Measurements from ENCODE around the gene AHNAK. TPM values are rescaled to one million over a fixed set of nuclear protein-coding genes. Genes with fewer than 3 reads are reported as not detected.

The AHNAK gene
- total RNA-seq, 1 donor from 2014 or later: 246 TPM

DNA sequence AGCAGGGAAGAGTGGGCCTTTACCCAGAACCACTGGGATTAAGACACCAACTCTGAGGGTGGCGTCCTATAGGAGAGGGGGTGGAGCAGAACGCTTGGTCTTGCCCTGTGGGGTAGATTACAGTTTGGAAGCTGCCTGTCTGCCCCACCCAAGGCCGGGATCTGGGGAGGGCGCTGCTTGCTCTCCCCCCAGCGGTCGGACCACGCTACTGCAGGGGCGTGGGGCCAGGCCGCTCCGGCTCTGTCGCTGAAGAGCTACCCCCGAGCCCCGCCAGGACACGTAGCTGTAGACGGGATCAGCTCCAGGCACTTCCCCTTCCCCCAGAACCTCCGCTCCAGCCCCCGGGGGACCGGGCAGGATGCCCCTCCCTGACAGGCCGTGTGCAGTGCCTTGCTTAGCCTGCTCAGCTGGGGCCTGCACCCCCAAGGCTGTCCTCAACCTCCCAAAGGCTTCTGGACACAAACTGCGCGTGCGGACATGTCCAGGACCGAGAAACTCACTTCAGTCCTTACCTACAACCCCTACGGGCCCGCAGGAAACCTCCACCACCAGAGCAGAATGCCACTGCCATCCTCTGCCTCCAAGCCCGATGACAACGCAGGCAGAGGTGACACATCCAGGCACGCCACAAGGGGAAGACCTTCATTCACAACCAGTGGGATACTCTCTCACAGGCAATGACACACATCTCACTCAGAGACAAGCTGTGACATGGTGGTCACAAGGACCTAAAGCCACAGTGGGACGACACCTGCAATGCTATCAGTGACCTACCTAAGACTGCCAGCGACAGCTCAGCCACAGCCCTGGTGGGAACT is 3.6 kb downstream of the AHNAK start:
- peaks cover 14% of the 10 kb centered on the region for H3K36me3 Mint-ChIP-seq (ENCODE audit: low read depth)
- TF ChIP-seq, protein P1, sequence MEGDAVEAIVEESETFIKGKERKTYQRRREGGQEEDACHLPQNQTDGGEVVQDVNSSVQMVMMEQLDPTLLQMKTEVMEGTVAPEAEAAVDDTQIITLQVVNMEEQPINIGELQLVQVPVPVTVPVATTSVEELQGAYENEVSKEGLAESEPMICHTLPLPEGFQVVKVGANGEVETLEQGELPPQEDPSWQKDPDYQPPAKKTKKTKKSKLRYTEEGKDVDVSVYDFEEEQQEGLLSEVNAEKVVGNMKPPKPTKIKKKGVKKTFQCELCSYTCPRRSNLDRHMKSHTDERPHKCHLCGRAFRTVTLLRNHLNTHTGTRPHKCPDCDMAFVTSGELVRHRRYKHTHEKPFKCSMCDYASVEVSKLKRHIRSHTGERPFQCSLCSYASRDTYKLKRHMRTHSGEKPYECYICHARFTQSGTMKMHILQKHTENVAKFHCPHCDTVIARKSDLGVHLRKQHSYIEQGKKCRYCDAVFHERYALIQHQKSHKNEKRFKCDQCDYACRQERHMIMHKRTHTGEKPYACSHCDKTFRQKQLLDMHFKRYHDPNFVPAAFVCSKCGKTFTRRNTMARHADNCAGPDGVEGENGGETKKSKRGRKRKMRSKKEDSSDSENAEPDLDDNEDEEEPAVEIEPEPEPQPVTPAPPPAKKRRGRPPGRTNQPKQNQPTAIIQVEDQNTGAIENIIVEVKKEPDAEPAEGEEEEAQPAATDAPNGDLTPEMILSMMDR (IDR thresholded peaks at IDR 0.05): peak; percentile 78
- ChIA-PET POLR2A (interaction anchor here (0.5 to 10.1 kb wide), 21 partner anchors 10 to 298 kb away, joined by 3 to 183 read pairs (median 7); partner anchors contain the start of genes C11orf98, CSKMT, EEF1G and HNRNPUL2), CTCF (interaction anchor here (0.6 to 11.6 kb wide), 26 partner anchors 11 to 322 kb away, joined by 3 to 192 read pairs (median 5); partner anchors contain the start of genes B3GAT3, EEF1G, MTA2 and SCGB1A1)
- peak overlapping the region; percentile 97 for H3K27ac Mint-ChIP-seq
- ATAC-seq (ENCODE audit: low read depth) (peak; percentile 29), DNase-seq (peak; percentile 74)
- H3K9me3 Mint-ChIP-seq: no peaks in the 10 kb centered on the region
- H3K4me3 Mint-ChIP-seq: peak overlapping the region; percentile 95
- H3K4me1 Mint-ChIP-seq: peaks cover 78% of the 10 kb centered on the region
- intact Hi-C loops (cut with micrococcal nuclease): loop anchor here (1.0 to 5.0 kb wide), 2 partner anchors 36 to 119 kb away; no protein-coding TSS in a partner anchor
- H3K27me3 Mint-ChIP-seq: no peaks in the 10 kb centered on the region

DNA sequence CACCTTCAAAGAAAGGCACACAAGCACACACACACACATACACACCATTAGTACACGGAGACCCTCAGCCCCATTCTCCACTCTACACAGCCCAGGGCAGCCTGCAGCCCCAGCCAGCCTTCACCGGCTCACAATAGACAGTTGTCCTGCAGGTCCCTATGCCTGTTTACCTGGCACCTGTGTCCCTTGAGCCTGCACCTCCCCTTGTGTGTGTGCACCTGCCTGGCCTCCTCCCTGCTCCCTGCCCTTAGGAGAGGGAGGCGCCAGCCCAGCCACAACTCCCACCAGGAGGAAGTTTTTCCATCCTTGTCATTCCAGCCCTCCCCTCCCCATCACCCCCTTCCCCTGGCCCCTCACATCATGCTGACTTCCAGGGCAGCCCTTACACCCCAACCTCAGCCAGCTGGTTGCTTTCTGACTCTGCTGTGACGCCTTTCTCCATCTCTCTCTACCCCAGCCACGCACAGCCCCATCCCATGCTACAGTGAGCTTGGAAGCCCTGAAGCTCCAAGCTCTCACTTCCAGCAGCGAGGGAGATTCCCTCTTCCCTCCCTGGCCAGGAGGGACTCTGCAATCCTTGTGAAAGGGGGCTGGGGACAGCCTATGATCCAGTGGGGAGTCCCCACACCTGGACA is 4.4 kb downstream of the AHNAK start:
- no peak for DNase-seq
- H3K27ac Mint-ChIP-seq: peak overlapping the region; percentile 97
- no peak for ATAC-seq (ENCODE audit: low read depth)
- peaks cover 14% of the 10 kb centered on the region for H3K36me3 Mint-ChIP-seq (ENCODE audit: low read depth)
- intact Hi-C loops (cut with micrococcal nuclease): loop anchor here (1.0 to 5.0 kb wide), 2 partner anchors 35 to 118 kb away; no protein-coding TSS in a partner anchor
- H3K27me3 Mint-ChIP-seq: no peaks in the 10 kb centered on the region
- TF ChIP-seq, protein P1 (IDR thresholded peaks at IDR 0.05): no peak
- H3K9me3 Mint-ChIP-seq: no peaks in the 10 kb centered on the region
- H3K4me1 Mint-ChIP-seq: peaks cover 74% of the 10 kb centered on the region
- peak overlapping the region; percentile 95 for H3K4me3 Mint-ChIP-seq
- ChIA-PET POLR2A (interaction anchor here (0.6 to 10.1 kb wide), 19 partner anchors 10 to 339 kb away, joined by 3 to 183 read pairs (median 8); partner anchors contain the start of genes C11orf98, CSKMT, EEF1G and INTS5), CTCF (interaction anchor here (0.8 to 11.6 kb wide), 22 partner anchors 11 to 323 kb away, joined by 3 to 192 read pairs (median 5); partner anchors contain the start of genes B3GAT3, EEF1G, MTA2 and TUT1)

DNA sequence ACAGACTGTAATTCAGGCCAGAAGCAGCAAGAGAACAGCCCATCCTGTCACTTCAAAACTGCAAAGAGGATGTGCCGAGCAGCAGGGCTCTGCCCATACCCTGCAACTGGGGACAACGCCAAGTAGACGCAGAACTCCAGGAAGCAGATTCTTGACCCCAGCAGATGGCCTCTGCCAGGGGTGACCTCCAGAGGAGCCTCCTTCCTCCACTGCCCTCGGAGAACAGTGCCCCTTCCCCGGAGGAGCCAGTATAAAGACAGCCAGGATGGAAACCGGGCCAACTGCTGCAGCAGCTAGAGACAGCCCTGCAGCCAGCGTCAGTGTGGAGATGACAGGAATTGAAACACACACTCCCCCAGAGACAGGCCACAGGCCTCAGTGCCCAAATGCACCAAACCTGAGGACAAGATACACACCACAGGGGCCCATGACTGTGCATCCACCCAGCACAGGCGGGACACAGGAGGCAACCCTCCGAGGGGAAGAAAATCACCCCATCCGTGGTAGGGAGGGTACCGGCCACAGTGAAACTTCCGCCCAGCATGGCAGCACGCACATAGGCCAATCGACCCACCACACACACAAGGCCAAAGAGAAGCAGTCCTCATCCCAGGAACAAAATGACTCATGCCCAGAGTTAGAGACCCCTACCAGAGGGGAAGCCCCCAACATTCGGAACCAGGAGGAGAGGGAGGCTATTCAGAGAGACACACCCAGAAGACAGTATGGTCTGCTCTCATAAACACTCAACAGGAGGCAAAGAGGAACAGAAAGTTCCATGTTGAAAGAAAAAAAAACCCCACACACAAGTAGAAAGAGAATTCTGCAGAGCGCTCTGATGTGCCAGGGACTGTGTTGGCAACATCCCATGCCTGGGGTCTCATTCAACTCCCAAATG is 5.6 kb downstream of the AHNAK start:
- DNase-seq (peak; percentile 64), ATAC-seq (ENCODE audit: low read depth) (peak; percentile 66)
- Mint-ChIP-seq H3K9me3 (no peaks in the 10 kb centered on the region), H3K4me1 (peaks cover 71% of the 10 kb centered on the region), H3K36me3 (ENCODE audit: low read depth) (peaks cover 18% of the 10 kb centered on the region), H3K27me3 (no peaks in the 10 kb centered on the region), H3K4me3 (peak overlapping the region; percentile 95), H3K27ac (peak overlapping the region; percentile 97)
- ChIA-PET POLR2A (interaction anchor here (0.5 to 10.1 kb wide), 13 partner anchors 12 to 340 kb away, joined by 3 to 183 read pairs (median 8); partner anchors contain the start of genes C11orf98, CSKMT, EEF1G and INTS5), CTCF (interaction anchor here (1.2 to 11.6 kb wide), 6 partner anchors 15 to 324 kb away, joined by 3 to 192 read pairs (median 22); partner anchors contain the start of gene TUT1)
- intact Hi-C loops (cut with micrococcal nuclease): loop anchor here (1.0 to 5.0 kb wide), 7 partner anchors 10 to 97 kb away; partner anchors contain the start of gene TUT1
- TF ChIP-seq, protein P1 (IDR thresholded peaks at IDR 0.05): no peak

DNA sequence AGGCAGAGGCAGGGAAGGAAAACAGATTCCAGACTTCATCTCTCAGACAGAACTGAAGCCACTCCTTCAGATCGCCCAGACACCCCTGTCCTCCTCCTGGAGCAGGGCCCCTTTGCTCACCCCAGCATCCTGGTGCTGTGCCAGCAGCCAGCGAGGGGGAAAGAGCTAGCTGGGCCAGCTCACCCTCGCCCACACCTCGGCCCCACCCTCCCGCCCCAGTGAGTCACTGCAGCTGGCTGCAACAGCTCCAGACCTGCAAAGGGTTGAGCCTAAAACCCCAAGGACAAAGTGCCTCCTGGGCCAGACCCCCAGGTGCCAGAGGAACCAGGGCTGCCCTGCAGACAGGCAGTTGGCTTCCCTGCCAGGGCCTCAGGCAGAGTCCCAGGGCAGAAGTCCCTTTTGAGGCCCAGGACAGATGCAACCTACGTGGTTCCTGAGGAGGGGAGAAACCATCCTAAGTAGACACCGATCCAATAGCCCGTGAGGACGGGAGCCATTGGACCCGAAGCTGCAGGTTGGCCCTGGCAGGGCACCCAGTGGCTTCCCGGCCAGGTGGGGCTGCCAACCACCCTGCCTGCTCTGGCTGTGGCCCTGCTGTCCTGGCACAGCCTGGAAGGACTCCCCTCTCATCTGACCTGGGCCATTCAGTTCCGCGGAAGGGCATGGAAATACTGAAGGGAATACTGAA is 7.2 kb downstream of the AHNAK start:
- no peak for DNase-seq
- Mint-ChIP-seq H3K4me3 (peak overlapping the region; percentile 63), H3K36me3 (ENCODE audit: low read depth) (peaks cover 22% of the 10 kb centered on the region), H3K4me1 (peaks cover 65% of the 10 kb centered on the region), H3K27me3 (no peaks in the 10 kb centered on the region), H3K9me3 (no peaks in the 10 kb centered on the region), H3K27ac (peak overlapping the region; percentile 97)
- TF ChIP-seq, protein P1 (IDR thresholded peaks at IDR 0.05): no peak
- intact Hi-C loops (cut with micrococcal nuclease): no loop called here
- POLR2A ChIA-PET: interaction anchor here (1.1 to 10.1 kb wide), 6 partner anchors 13 to 302 kb away, joined by 6 to 183 read pairs (median 14); partner anchors contain the start of gene TUT1
- CTCF ChIA-PET: interaction anchor here (7.2 to 11.6 kb wide), 2 partner anchors 17 to 116 kb away, joined by 159 to 192 read pairs; no protein-coding TSS in a partner anchor
- no peak for ATAC-seq (ENCODE audit: low read depth)
